ENCODE results near the gene RAP1GDS1.

Gene RAP1GDS1

GRCh38 chr4:98448908-98449307 is 187.7 kb downstream of the RAP1GDS1 start:
- TF ChIP-seq EGR1 (IDR thresholded peaks at IDR 0.05) (no peak), ZBTB7A (IDR thresholded peaks at IDR 0.05; ENCODE audit: low read depth) (no peak)

- TF ChIP-seq EGR1 (IDR thresholded peaks at IDR 0.05) = no peak
- no peak for TF ChIP-seq TCF12 (IDR thresholded peaks at IDR 0.05; ENCODE audit: low read depth)
- TF ChIP-seq ZBTB7A (IDR thresholded peaks at IDR 0.05; ENCODE audit: low read depth) = no peak
- TF ChIP-seq NFIC (IDR thresholded peaks at IDR 0.05) = no peak
- no peak for TF ChIP-seq RAD21 (IDR thresholded peaks at IDR 0.05; ENCODE audit: low read depth)
- no peak for TF ChIP-seq EP300 (IDR thresholded peaks at IDR 0.05; ENCODE audit: borderline replicate concordance)
- no peak for TF ChIP-seq CEBPB (IDR thresholded peaks at IDR 0.05)
- TF ChIP-seq CREB1 (IDR thresholded peaks at IDR 0.05; ENCODE audit: low read depth) = no peak
- no peak for TF ChIP-seq YY1 (IDR thresholded peaks at IDR 0.05; ENCODE audit: low read depth)
- no peak for TF ChIP-seq FOXM1 (IDR thresholded peaks at IDR 0.05; ENCODE audit: borderline replicate concordance, low read depth)
Measured at GRCh38 chr4:98452091-98452490, 190.9 kb downstream of the RAP1GDS1 start.

- TF ChIP-seq EP300 (IDR thresholded peaks at IDR 0.05; ENCODE audit: borderline replicate concordance) (no peak), ZBTB7A (IDR thresholded peaks at IDR 0.05; ENCODE audit: low read depth) (no peak), TCF12 (IDR thresholded peaks at IDR 0.05; ENCODE audit: low read depth) (no peak), RAD21 (IDR thresholded peaks at IDR 0.05; ENCODE audit: low read depth) (no peak), CEBPB (IDR thresholded peaks at IDR 0.05) (no peak), TAF1 (IDR thresholded peaks at IDR 0.05; ENCODE audit: low read depth) (no peak), MAX (IDR thresholded peaks at IDR 0.05) (no peak), NFIC (IDR thresholded peaks at IDR 0.05) (no peak), CREB1 (IDR thresholded peaks at IDR 0.05; ENCODE audit: low read depth) (no peak), YY1 (IDR thresholded peaks at IDR 0.05; ENCODE audit: low read depth) (no peak), EGR1 (IDR thresholded peaks at IDR 0.05) (no peak)
Measured at GRCh38 chr4:98462487-98462886, 201.3 kb downstream of the RAP1GDS1 start.

GRCh38 chr4:98466868-98467599 is 205.8 kb downstream of the RAP1GDS1 start:
- TF ChIP-seq FOXM1 (IDR thresholded peaks at IDR 0.05; ENCODE audit: borderline replicate concordance, low read depth) = no peak
- no peak for TF ChIP-seq NFIC (IDR thresholded peaks at IDR 0.05)
- TF ChIP-seq TEAD4 (IDR thresholded peaks at IDR 0.05) = no peak
- TF ChIP-seq MAX (IDR thresholded peaks at IDR 0.05) = no peak
- no peak for TF ChIP-seq USF1 (IDR thresholded peaks at IDR 0.05)
- no peak for TF ChIP-seq CREB1 (IDR thresholded peaks at IDR 0.05; ENCODE audit: low read depth)
- TF ChIP-seq YY1 (IDR thresholded peaks at IDR 0.05; ENCODE audit: low read depth) = no peak
- no peak for TF ChIP-seq TAF1 (IDR thresholded peaks at IDR 0.05; ENCODE audit: low read depth)
- TF ChIP-seq EGR1 (IDR thresholded peaks at IDR 0.05) = no peak
- no peak for TF ChIP-seq EP300 (IDR thresholded peaks at IDR 0.05; ENCODE audit: borderline replicate concordance)
- no peak for TF ChIP-seq RAD21 (IDR thresholded peaks at IDR 0.05; ENCODE audit: low read depth)
- no peak for TF ChIP-seq CEBPB (IDR thresholded peaks at IDR 0.05)
- TF ChIP-seq REST (IDR thresholded peaks at IDR 0.05; ENCODE audit: low read depth) = no peak
- TF ChIP-seq ZBTB7A (IDR thresholded peaks at IDR 0.05; ENCODE audit: low read depth) = no peak
- no peak for TF ChIP-seq TCF12 (IDR thresholded peaks at IDR 0.05; ENCODE audit: low read depth)

- TF ChIP-seq TCF12 (IDR thresholded peaks at IDR 0.05; ENCODE audit: low read depth) (no peak), USF1 (IDR thresholded peaks at IDR 0.05) (no peak), RAD21 (IDR thresholded peaks at IDR 0.05; ENCODE audit: low read depth) (peak; percentile 95)
Measured at GRCh38 chr4:98467627-98468072, 206.5 kb downstream of the RAP1GDS1 start.

GRCh38 chr4:98468709-98469108 is 207.5 kb downstream of the RAP1GDS1 start:
- TF ChIP-seq MAX (IDR thresholded peaks at IDR 0.05) (no peak), ZBTB7A (IDR thresholded peaks at IDR 0.05; ENCODE audit: low read depth) (no peak), EP300 (IDR thresholded peaks at IDR 0.05; ENCODE audit: borderline replicate concordance) (no peak), EGR1 (IDR thresholded peaks at IDR 0.05) (no peak), TAF1 (IDR thresholded peaks at IDR 0.05; ENCODE audit: low read depth) (no peak), REST (IDR thresholded peaks at IDR 0.05; ENCODE audit: low read depth) (no peak), TEAD4 (IDR thresholded peaks at IDR 0.05) (no peak), TCF12 (IDR thresholded peaks at IDR 0.05; ENCODE audit: low read depth) (no peak), CREB1 (IDR thresholded peaks at IDR 0.05; ENCODE audit: low read depth) (no peak), FOXM1 (IDR thresholded peaks at IDR 0.05; ENCODE audit: borderline replicate concordance, low read depth) (no peak), YY1 (IDR thresholded peaks at IDR 0.05; ENCODE audit: low read depth) (no peak), CEBPB (IDR thresholded peaks at IDR 0.05) (no peak), USF1 (IDR thresholded peaks at IDR 0.05) (no peak), NFIC (IDR thresholded peaks at IDR 0.05) (no peak), RAD21 (IDR thresholded peaks at IDR 0.05; ENCODE audit: low read depth) (no peak)
